ENCODE results near the gene CHORDC1. TPM values are rescaled to one million over a fixed set of nuclear protein-coding genes. Genes with fewer than 3 reads are reported as not detected.
A peak's percentile ranks its signal among the peaks of the same experiment; 100 is the strongest.

Gene CHORDC1
- polyA plus RNA-seq, 1 of the 3 experiments (the other 2 are of a cell fraction) = 12.1 TPM

GRCh38 chr11:90204832-90205646 is 17.8 kb downstream of the CHORDC1 start:
- ChIA-PET CTCF (interaction anchor here (0.8 to 2.3 kb wide), 18 partner anchors 9 to 211 kb away, joined by 3 to 47 read pairs (median 4); partner anchors contain the start of gene CHORDC1), POLR2A (no interaction called here)
- Histone ChIP-seq H4K20me1 (ENCODE audit: insufficient read depth) (no peaks in the 10 kb centered on the region), H3K27me3 (ENCODE audit: insufficient read depth) (no peaks in the 10 kb centered on the region), H3K4me3 (ENCODE audit: low read depth in 2 of 2, low read length in 1 of 2) (no peak overlapping the region; a peak in 1 of 4 replicates), H3K4me2 (peak overlapping the region; percentile 4; the same call in 1 of the 2 replicates), H3K4me1 (ENCODE audit: control insufficient read depth in 1 of 2, insufficient read depth in 2 of 2, low read depth in 1 of 2, low read length in 1 of 2) (peaks cover 3 to 6% of the 10 kb centered on the region in 2 experiments; a peak in 3 of 4 replicates), H3F3A (replicated peaks; ENCODE audit: insufficient read depth) (peaks cover 24% of the 10 kb centered on the region), H3K9me3 (no peaks in the 10 kb centered on the region), H3K79me2 (ENCODE audit: insufficient read depth) (peaks cover 11% of the 10 kb centered on the region; the same call in 1 of the 2 replicates), H3K9ac (no peak overlapping the region), H3K27ac (ENCODE audit: low read depth in 2 of 2, low read length in 1 of 2) (peak overlapping the region; percentile 22 to 46; a peak in 3 of 4 replicates), H3K36me3 (replicated peaks in 1 of 2; ENCODE audit: control insufficient read depth in 1 of 2, insufficient read depth in 2 of 2, low read length in 1 of 2) (peaks cover 79 to 91% of the 10 kb centered on the region in 2 experiments), H2AFZ (ENCODE audit: low read depth) (no peak overlapping the region), H3K9me2 (no peaks in the 10 kb centered on the region)
- 26% methylated on average over 3 of the region's 3 CpGs for WGBS (ENCODE audit: low lambda C conversion rate)
- DNase-seq = peak; percentile 34
- TF ChIP-seq PBX3 (IDR thresholded peaks at IDR 0.05) (no peak; the same call in 1 of the 2 replicates), MEF2A (IDR thresholded peaks at IDR 0.05; ENCODE audit: borderline replicate concordance, low read depth) (no peak), ELF1 (IDR thresholded peaks at IDR 0.05) (no peak), CTCF (IDR thresholded peaks at IDR 0.05) (peak; percentile 96), RCOR1 (IDR thresholded peaks at IDR 0.05; ENCODE audit: low read length) (no peak), SMC3 (IDR thresholded peaks at IDR 0.05; ENCODE audit: low read depth, low read length) (peak; percentile 33), RAD21 (IDR thresholded peaks at IDR 0.05; ENCODE audit: low read length) (peak; percentile 64), NFIC (IDR thresholded peaks at IDR 0.05; ENCODE audit: borderline replicate concordance) (no peak), CHD2 (IDR thresholded peaks at IDR 0.05; ENCODE audit: low read length, partially characterized antibody) (no peak), NRF1 (IDR thresholded peaks at IDR 0.05; ENCODE audit: low read depth, low read length) (no peak)

- no peak overlapping the region for H3K4me2 ChIP-seq
- peaks cover 24% of the 10 kb centered on the region for H3F3A ChIP-seq (replicated peaks; ENCODE audit: insufficient read depth)
- no peaks in the 10 kb centered on the region for H3K27me3 ChIP-seq (ENCODE audit: insufficient read depth)
- H3K9me3 ChIP-seq = no peaks in the 10 kb centered on the region
- H2AFZ ChIP-seq (ENCODE audit: low read depth) = no peak overlapping the region
- H3K4me1 ChIP-seq (ENCODE audit: control insufficient read depth in 1 of 2, insufficient read depth in 2 of 2, low read depth in 1 of 2, low read length in 1 of 2) = peaks cover 3 to 6% of the 10 kb centered on the region in 2 experiments; a peak in 3 of 4 replicates
- CTCF ChIA-PET = interaction anchor here (0.8 to 2.3 kb wide), 17 partner anchors 9 to 212 kb away, joined by 3 to 47 read pairs (median 4); partner anchors contain the start of gene CHORDC1
- no peaks in the 10 kb centered on the region for H4K20me1 ChIP-seq (ENCODE audit: insufficient read depth)
- no peaks in the 10 kb centered on the region for H3K9me2 ChIP-seq
- POLR2A ChIA-PET = no interaction called here
- no peak overlapping the region for H3K9ac ChIP-seq
- no peak for DNase-seq
- no peak overlapping the region for H3K4me3 ChIP-seq (ENCODE audit: low read depth in 2 of 2, low read length in 1 of 2)
- peaks cover 7% of the 10 kb centered on the region; the same call in 1 of the 2 replicates for H3K79me2 ChIP-seq (ENCODE audit: insufficient read depth)
- H3K27ac ChIP-seq (ENCODE audit: low read depth in 2 of 2, low read length in 1 of 2) = no peak overlapping the region
- H3K36me3 ChIP-seq (replicated peaks in 1 of 2; ENCODE audit: control insufficient read depth in 1 of 2, insufficient read depth in 2 of 2, low read length in 1 of 2) = peaks cover 75 to 90% of the 10 kb centered on the region in 2 experiments
- WGBS (ENCODE audit: low lambda C conversion rate) = 89% methylated on average over 13 of the region's 13 CpGs
- TF ChIP-seq ZBTB33 (IDR thresholded peaks at IDR 0.05; ENCODE audit: borderline replicate concordance, low read depth) = no peak
- TF ChIP-seq TAF1 (IDR thresholded peaks at IDR 0.05; ENCODE audit: borderline replicate concordance, low read depth, low read length) = no peak
- TF ChIP-seq FOSL2 (IDR thresholded peaks at IDR 0.05; ENCODE audit: borderline replicate concordance, low read depth) = no peak
- TF ChIP-seq SMC3 (IDR thresholded peaks at IDR 0.05; ENCODE audit: low read depth, low read length) = no peak
- TF ChIP-seq YY1 (IDR thresholded peaks at IDR 0.05; ENCODE audit: low read depth) = no peak
- TF ChIP-seq TCF12 (IDR thresholded peaks at IDR 0.05) = no peak
- TF ChIP-seq EZH2phosphoT487 (IDR thresholded peaks at IDR 0.05; ENCODE audit: borderline replicate concordance, low read depth) = no peak
- no peak for TF ChIP-seq PBX3 (IDR thresholded peaks at IDR 0.05)
- TF ChIP-seq JUND (IDR thresholded peaks at IDR 0.05) = no peak
- no peak for TF ChIP-seq GATA2 (CRISPR knock-in tag; IDR thresholded peaks at IDR 0.05)
- TF ChIP-seq POLR2AphosphoS5 (IDR thresholded peaks at IDR 0.05; ENCODE audit: low read depth, low read length) = no peak
- no peak for TF ChIP-seq MAX (IDR thresholded peaks at IDR 0.05; ENCODE audit: low read depth)
These were observed 18.4 kb downstream of the CHORDC1 start for GRCh38 chr11:90204407-90204806.
